BLaER1 (cell line): ENCODE results near the gene PLEKHH2.
A peak's percentile ranks its signal among the peaks of the same experiment; 100 is the strongest.
"Not testable (repeated sequence)": the region's sequence is repeated elsewhere in the genome, so short reads cannot be mapped to it uniquely, and the experiment has no call there.

ENCODE experiments used
- H3K27ac ChIP-seq: shearing (Covaris generic); formaldehyde crosslinking; 2 replicates; pipeline ENCODE4 v1.8.1; 2022
- H3K27me3 ChIP-seq: shearing (Covaris generic); formaldehyde crosslinking; 2 replicates; pipeline ENCODE4 v1.8.1; 2022
- H3K36me3 ChIP-seq: shearing (Covaris generic); formaldehyde crosslinking; 2 replicates; pipeline ENCODE4 v1.8.1; 2022
- H3K4me1 ChIP-seq: shearing (Covaris generic); formaldehyde crosslinking; 2 replicates; pipeline ENCODE4 v1.8.1; 2022
- H3K4me2 ChIP-seq: shearing (Covaris generic); formaldehyde crosslinking; 2 replicates; pipeline ENCODE4 v1.8.1; 2022
- H3K4me3 ChIP-seq: shearing (Covaris generic); formaldehyde crosslinking; 2 replicates; pipeline ENCODE4 v1.8.1; 2022
- H3K9ac ChIP-seq: shearing (Covaris generic); formaldehyde crosslinking; 2 replicates; pipeline ENCODE4 v1.8.1; 2022
- H3K9me3 ChIP-seq: shearing (Covaris generic); formaldehyde crosslinking; 2 replicates; pipeline ENCODE4 v1.8.1; 2022
- H4K20me1 ChIP-seq: shearing (Covaris generic); formaldehyde crosslinking; 2 replicates; pipeline ENCODE4 v1.8.1; 2022
- Cebpa-rat ChIP-seq: shearing (Covaris generic); IDR thresholded peaks from 2 replicates; pipeline ENCODE4 v1.8.1; 2022

PLEKHH2 gene

DNA sequence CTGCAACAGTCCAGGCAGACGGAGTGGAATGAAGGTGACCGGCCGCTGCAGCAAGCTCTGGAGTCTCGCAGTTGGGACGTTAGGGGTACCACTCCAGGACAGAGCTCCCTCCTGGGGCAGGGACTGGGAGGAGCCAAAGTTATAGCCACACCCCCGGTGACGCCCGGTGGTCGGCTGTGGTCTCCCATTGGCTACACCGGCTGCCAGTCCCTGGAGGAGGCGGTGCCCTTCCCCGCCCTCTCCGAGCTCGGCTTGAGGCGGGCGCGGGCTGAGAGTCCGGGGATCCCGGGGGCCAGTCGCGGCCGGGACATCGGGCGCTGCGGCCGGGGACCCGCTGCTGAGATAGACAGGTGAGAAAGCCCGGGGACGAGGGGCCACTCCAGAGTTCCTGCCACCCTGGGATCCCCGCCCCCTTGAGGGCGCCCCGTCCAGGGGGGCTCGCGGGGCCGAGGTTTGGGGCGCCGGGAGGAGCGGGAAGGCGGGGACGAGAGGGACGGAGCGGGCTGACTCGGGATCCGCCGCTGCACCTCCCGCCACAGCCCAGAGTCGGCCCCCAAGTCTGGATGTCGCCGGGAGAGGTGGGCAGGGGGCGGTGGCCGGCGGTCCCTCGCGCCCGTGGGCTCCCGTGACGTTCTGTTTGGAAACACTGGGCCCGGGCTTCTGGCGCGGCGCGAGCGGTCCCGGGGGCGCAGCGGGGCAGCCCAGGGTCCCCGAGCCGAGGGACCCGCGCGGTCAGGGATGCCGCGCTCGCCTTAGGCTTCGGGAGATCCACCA, at the start of gene PLEKHH2:
TSS of gene PLEKHH2 (plus strand) at position 231 of the 774 bp plus-strand sequence. CDS start 7,414 bp downstream, outside the sequence.
- H3K4me3 ChIP-seq = peak within 1 kb of the TSS; percentile 82
- peak within 1 kb of the TSS; percentile 97 for H3K4me2 ChIP-seq
- peaks cover 29% of the 10 kb centered on the region for H3K4me1 ChIP-seq
- peaks cover 16% of the 10 kb centered on the region for H3K9me3 ChIP-seq
- peaks cover 19% of the 10 kb centered on the region for H3K27me3 ChIP-seq
- H3K27ac ChIP-seq = no peak within 1 kb of the TSS
- no peak for TF ChIP-seq Cebpa-rat
- H3K36me3 ChIP-seq = no peaks in the 10 kb centered on the region
- H4K20me1 ChIP-seq = no peaks in the 10 kb centered on the region
- H3K9ac ChIP-seq = peak within 1 kb of the TSS; percentile 71; the same call in 1 of the 2 replicates

DNA sequence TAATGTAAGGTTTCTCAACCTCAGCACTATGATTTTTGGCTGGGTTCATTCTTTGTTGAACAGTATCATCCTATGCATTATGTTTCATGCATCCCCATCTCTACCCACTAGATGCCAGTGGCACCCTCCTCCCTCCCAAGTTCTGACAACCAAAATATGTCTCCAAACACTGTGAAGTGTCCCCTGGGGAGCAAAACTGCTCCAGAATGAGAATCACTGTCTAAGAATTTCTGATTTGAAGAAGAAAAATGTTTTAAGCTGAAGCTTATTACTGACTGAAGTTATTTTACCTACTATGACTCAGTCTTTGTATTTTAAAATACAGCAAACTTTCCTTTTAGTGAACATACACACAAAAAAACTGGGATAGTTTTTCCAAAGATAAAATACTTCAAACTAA, 44.6 kb upstream of the PLEKHH2 start:
- Histone ChIP-seq H3K4me3 (no peak overlapping the region), H3K36me3 (peaks cover 28% of the 10 kb centered on the region), H3K9ac (no peak overlapping the region), H3K4me1 (peaks cover 22% of the 10 kb centered on the region), H4K20me1 (no peaks in the 10 kb centered on the region), H3K9me3 (no peaks in the 10 kb centered on the region), H3K27me3 (no peaks in the 10 kb centered on the region), H3K4me2 (no peak overlapping the region), H3K27ac (no peak overlapping the region)
- no peak for TF ChIP-seq Cebpa-rat

DNA sequence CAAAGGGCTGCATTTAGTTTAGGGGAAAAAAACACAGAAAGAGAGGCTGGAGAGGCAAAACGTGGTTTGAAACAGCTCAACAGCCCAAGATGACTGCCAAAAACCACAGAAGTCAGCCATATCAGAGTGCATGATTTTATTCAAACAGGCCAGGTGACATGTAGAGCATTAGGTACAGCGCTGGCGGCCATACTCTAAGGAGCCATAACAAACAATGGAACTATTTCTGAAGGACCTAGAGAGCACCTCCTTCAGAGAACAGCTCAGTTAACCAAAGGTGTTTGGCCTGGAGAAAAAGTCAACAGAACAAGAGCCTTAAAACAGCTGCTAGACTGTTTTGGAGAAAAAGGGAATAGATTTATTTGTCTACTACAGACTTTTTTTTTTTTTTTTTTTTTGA, 43.8 kb upstream of the PLEKHH2 start:
- no peak overlapping the region for H3K4me2 ChIP-seq
- no peak for TF ChIP-seq Cebpa-rat
- H3K27ac ChIP-seq = no peak overlapping the region

DNA sequence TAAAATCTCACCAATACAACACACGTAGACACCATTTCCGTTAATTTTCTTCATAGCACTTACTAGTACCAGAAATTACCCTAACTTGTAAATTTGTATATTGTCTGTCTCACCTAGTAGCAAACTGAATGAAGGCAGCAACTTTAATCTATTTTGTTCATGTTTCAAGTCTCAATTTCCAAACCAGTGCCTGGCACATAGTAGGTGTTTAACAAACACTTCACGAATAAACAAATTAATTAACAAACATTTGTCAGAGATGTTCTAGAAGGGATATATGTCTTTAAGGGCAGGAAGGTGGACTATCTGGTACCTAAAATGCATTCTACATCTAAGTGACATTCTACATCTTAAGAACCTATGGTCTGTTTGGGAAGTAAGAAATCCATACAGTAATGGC, 42.2 kb upstream of the PLEKHH2 start:
- Histone ChIP-seq H3K27ac (0 out of 2 replicates have a peak overlapping the region, but pooled peaks have one; percentile 91), H3K4me1 (peaks cover 22% of the 10 kb centered on the region), H3K4me2 (peak overlapping the region; percentile 98), H4K20me1 (no peaks in the 10 kb centered on the region), H3K9ac (peak overlapping the region; percentile 89), H3K36me3 (peaks cover 19% of the 10 kb centered on the region), H3K4me3 (peak overlapping the region; percentile 92), H3K9me3 (no peaks in the 10 kb centered on the region), H3K27me3 (no peaks in the 10 kb centered on the region)
- no peak for TF ChIP-seq Cebpa-rat

More for the DNA sequence above, 43.8 kb upstream of the PLEKHH2 start:
- Histone ChIP-seq H3K4me3 (no peak overlapping the region), H3K36me3 (peaks cover 28% of the 10 kb centered on the region), H3K9me3 (no peaks in the 10 kb centered on the region), H3K27me3 (no peaks in the 10 kb centered on the region), H3K4me1 (peaks cover 22% of the 10 kb centered on the region), H3K9ac (no peak overlapping the region), H4K20me1 (no peaks in the 10 kb centered on the region)

DNA sequence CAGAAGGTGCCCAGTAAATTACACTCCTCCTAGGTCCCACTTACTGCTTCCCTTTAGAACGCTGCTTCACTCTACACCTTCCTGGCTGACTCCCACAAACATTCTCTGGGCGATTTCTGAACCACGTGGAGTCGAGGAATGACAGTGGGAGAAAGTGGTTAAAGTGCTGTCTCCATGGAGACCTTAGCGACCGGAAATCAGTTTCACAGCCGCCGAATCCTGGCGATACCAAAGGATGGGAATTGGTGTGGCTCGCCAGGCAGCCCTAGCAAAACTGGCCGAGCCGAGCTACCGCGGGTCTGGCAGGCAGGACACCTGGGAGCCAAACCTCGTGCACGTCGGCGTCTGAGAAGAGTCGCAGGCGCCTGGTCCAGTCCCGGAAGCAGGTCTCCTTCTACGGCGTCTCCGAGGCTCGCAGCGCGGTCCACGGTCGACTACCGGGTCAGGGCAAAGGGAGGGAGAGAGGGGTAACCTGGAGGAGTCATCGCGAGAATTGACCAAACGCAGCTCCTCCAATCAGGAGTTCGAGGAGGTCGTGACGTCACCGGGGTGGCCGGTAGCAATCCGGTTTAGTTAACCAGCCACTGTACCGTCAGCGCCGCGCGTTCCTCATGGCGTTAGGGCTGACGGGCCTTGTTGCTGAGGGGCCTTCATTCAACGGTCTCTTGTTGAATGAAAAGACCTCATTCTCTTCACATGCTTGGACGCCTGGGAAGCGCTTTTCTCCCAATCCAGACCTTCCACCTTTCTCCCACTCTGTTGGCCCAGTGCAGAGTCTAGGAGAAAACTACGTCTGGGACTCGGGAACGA, 41.3 kb upstream of the PLEKHH2 start, which contains the start of gene THADA:
TSS of gene THADA (minus strand) at position 436 of the 810 bp plus-strand sequence. CDS start 3,646 bp downstream, outside the sequence.
- Histone ChIP-seq H3K27me3 (no peaks in the 10 kb centered on the region), H3K27ac (peak within 1 kb of the TSS; percentile 91), H3K4me2 (peak within 1 kb of the TSS; percentile 98), H3K4me1 (peaks cover 22% of the 10 kb centered on the region), H3K9me3 (no peaks in the 10 kb centered on the region), H3K36me3 (peaks cover 10% of the 10 kb centered on the region), H3K4me3 (peak within 1 kb of the TSS; percentile 92), H3K9ac (peak within 1 kb of the TSS; percentile 89), H4K20me1 (no peaks in the 10 kb centered on the region)
- TF ChIP-seq Cebpa-rat = no peak

DNA sequence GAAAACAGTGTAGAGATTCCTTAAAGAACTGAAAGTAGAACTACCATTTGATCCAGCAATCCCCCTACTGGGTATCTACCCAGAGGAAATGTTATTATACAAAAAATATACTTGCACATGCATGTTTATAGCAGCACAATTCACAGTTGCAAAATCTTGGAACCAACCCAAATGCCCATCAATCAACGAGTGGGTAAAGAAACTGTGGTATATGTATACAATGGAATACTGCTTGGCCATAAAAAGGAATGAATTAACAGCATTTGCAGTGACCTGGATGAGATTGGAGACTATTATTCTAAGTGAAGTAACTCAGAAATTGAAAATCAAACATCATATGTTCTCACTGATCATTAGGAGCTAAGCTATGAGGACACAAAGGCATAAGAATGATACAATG, 36.5 kb upstream of the PLEKHH2 start:
- not testable (repeated sequence) for H3K4me3 ChIP-seq, H3K27ac ChIP-seq, H3K4me2 ChIP-seq, H4K20me1 ChIP-seq, H3K36me3 ChIP-seq, H3K9ac ChIP-seq, H3K4me1 ChIP-seq, H3K27me3 ChIP-seq, H3K9me3 ChIP-seq

DNA sequence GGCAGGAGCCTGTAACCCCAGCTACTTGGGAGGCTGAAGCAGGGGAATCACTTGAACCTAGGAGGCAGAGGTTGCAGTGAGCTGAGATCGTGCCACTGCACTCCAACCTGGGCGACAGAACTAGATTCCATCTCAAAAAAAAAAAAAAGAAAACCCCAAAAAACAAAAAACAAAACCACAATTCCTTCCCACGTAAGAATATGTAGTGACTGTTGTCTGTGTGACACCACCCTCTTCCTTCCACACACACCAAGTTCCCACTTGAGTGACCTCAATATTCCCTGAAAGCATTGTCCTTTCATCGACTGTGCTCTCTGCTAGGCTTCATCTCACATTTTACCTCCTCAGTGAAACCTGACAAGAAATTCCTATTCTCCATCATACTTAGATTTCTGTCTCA, 32.4 kb upstream of the PLEKHH2 start:
- TF ChIP-seq Cebpa-rat = no peak
- Histone ChIP-seq H4K20me1 (no peaks in the 10 kb centered on the region), H3K4me3 (no peak overlapping the region), H3K9me3 (no peaks in the 10 kb centered on the region), H3K4me2 (no peak overlapping the region), H3K27me3 (no peaks in the 10 kb centered on the region), H3K9ac (no peak overlapping the region), H3K36me3 (no peaks in the 10 kb centered on the region), H3K27ac (no peak overlapping the region), H3K4me1 (no peaks in the 10 kb centered on the region)

DNA sequence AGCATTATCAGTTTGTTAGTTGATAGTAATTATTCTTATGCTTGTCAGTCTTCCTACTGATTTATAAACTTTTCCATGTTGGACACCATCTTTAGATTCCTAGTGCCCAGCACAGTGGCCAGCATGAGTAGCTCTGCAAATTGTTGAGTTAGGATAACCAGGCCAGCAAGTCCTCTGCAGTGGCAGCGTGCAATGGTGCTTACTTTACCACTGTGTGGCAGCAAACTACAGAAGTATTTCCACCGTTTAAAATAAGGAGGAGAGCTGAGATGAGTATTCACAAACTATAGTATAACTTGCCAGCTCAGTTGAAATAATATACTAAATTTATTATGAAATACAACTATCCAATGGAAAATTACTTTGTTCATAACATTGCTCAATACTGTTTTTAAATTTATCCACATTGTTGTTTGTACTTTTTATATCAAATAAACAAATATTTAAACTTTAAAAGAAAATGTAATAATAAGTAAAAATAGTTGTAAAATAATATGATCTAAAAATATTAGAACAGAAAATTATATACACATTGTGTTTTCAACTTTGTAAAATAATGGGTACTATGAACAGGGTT, 31.9 kb upstream of the PLEKHH2 start:
- no peaks in the 10 kb centered on the region for H3K36me3 ChIP-seq
- H3K9me3 ChIP-seq = no peaks in the 10 kb centered on the region
- H3K27me3 ChIP-seq = no peaks in the 10 kb centered on the region
- TF ChIP-seq Cebpa-rat = no peak
- H3K9ac ChIP-seq = no peak overlapping the region
- no peak overlapping the region for H3K4me2 ChIP-seq
- H3K4me1 ChIP-seq = no peaks in the 10 kb centered on the region
- no peak overlapping the region for H3K27ac ChIP-seq
- no peaks in the 10 kb centered on the region for H4K20me1 ChIP-seq
- no peak overlapping the region for H3K4me3 ChIP-seq

DNA sequence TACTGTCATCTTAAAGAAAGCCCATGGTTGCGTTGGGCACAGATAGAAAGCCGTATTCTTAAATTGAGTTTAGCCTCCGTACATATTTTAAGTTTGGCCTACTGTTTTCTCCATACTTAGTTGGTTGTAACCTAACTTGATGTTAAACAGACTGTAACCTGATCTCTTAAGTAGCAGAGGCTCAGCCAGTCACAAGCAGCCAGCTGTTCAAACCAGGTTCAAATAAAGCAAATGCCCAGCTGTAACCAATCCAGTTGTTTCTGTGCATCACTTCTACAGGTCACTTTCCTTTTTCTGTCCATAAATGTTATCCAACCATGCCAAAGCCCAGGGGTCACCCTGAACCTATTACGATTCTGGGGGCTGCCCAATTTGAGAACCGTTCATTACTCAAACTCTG, 31.2 kb upstream of the PLEKHH2 start:
- no peak overlapping the region for H3K9ac ChIP-seq
- no peaks in the 10 kb centered on the region for H3K27me3 ChIP-seq
- H3K4me3 ChIP-seq = no peak overlapping the region
- H3K27ac ChIP-seq = no peak overlapping the region
- no peaks in the 10 kb centered on the region for H3K9me3 ChIP-seq
- H3K4me1 ChIP-seq = no peaks in the 10 kb centered on the region
- H3K36me3 ChIP-seq = no peaks in the 10 kb centered on the region
- no peak for TF ChIP-seq Cebpa-rat
- no peaks in the 10 kb centered on the region for H4K20me1 ChIP-seq
- H3K4me2 ChIP-seq = no peak overlapping the region
